Astrocyte (in vitro differentiated cells and primary cell): ENCODE measurements around the gene CPEB4.

ENCODE experiments used
- CTCF ChIP-seq: IDR thresholded peaks from 2 replicates; pipeline ENCODE4 v1.5.1; 2011; ENCODE audit warnings: low read depth, mild to moderate bottlenecking, inconsistent platforms, low read length, moderate library complexity; ENCODE audit not compliant: insufficient read depth
- EZH2 ChIP-seq: IDR thresholded peaks from 2 replicates; pipeline ENCODE4 v1.6.1; 2012; ENCODE audit warnings: mild to moderate bottlenecking, low read length, inconsistent platforms; ENCODE audit not compliant: insufficient read depth

GRCh38 chr5:173904151-173904550, 16.0 kb downstream of the CPEB4 start:
- TF ChIP-seq CTCF (no peak), EZH2 (no peak)
